Caco-2 (cell line): Measurements from ENCODE around the gene SDF2L1. TPM values are rescaled to one million over a fixed set of nuclear protein-coding genes. Genes with fewer than 3 reads are reported as not detected.

ENCODE experiments used
- BruUV-seq: library from RNA; stranded (reverse); fragments of 400-500 nt; replicated peaks from 2 replicates; lab custom pipeline; 2021; lab: Mats Ljungman, UMichigan
- CTCF ChIA-PET: fragments of 300-600 bp; sonication (Branson Sonifier 250); formaldehyde crosslinking; loops from one replicate; lab custom pipeline; 2022; ENCODE audit warnings: antibody characterized with exemption; lab: Charles Lee
- POLR2A ChIA-PET: fragments of 300-600 bp; sonication (Branson Sonifier 250); formaldehyde crosslinking; loops from one replicate; lab custom pipeline; 2022; ENCODE audit warnings: antibody characterized with exemption; lab: Charles Lee
- DNase-seq, 2 experiments: peaks; one replicate each; pipeline versions ENCODE4 v3.0.0 to v3.0.0-alpha.2; 2020 to 2022
- H3K27me3 ChIP-seq: replicated peaks from 2 replicates; pipeline ENCODE4 v1.6.0; 2011; ENCODE audit warnings: low read length; ENCODE audit not compliant: control insufficient read depth, insufficient read depth
- H3K36me3 ChIP-seq: 2 replicates; pipeline ENCODE4 v1.5.1; 2011; ENCODE audit warnings: low read length; ENCODE audit not compliant: control insufficient read depth, insufficient read depth
- H3K4me1 ChIP-seq: fragments of 250-450 bp; sonication (Bioruptor Pico); 2 replicates; pipeline ENCODE4 v1.5.1; 2020; ENCODE audit warnings: mild to moderate bottlenecking
- H3K4me3 ChIP-seq: 2 replicates; pipeline ENCODE4 v1.5.1; 2011; ENCODE audit warnings: low read depth, mild to moderate bottlenecking, control low read depth, low read length
- H3K9me3 ChIP-seq: fragments of 250-450 bp; sonication (Bioruptor Pico); 2 replicates; pipeline ENCODE4 v1.5.1; 2020; ENCODE audit warnings: mild to moderate bottlenecking, moderate library complexity
- H3K27ac Mint-ChIP-seq: one replicate; pipeline ENCODE4 v1.8.0; 2022; ENCODE audit warnings: mixed read lengths; ENCODE audit not compliant: unreplicated experiment
- H3K27me3 Mint-ChIP-seq: one replicate; pipeline ENCODE4 v1.8.0; 2022; ENCODE audit warnings: mixed read lengths; ENCODE audit not compliant: insufficient read depth, unreplicated experiment
- H3K36me3 Mint-ChIP-seq: one replicate; pipeline ENCODE4 v1.8.0; 2022; ENCODE audit warnings: mild to moderate bottlenecking, mixed read lengths; ENCODE audit not compliant: insufficient read depth, unreplicated experiment
- H3K4me1 Mint-ChIP-seq: one replicate; pipeline ENCODE4 v1.8.0; 2022; ENCODE audit warnings: low read depth, mixed read lengths; ENCODE audit not compliant: unreplicated experiment
- H3K4me3 Mint-ChIP-seq: one replicate; pipeline ENCODE4 v1.8.0; 2022; ENCODE audit warnings: mild to moderate bottlenecking, moderate library complexity, mixed read lengths; ENCODE audit not compliant: unreplicated experiment
- H3K9me3 Mint-ChIP-seq: one replicate; pipeline ENCODE4 v1.8.0; 2022; ENCODE audit warnings: mixed read lengths; ENCODE audit not compliant: unreplicated experiment
- intact Hi-C: fragments of 100-400 bp; cut with micrococcal nuclease; formaldehyde crosslinking; loops from one replicate; pipeline ENCODE4 v1.10.0; 2022; ENCODE audit not compliant: unreplicated experiment
- total RNA-seq: library from RNA; stranded (reverse); gene quantifications from 2 replicates; pipeline ENCODE4 v1.2.3, GENCODE V29; 2022
- TF ChIP-seq, protein P1 (sequence below), 2 experiments: fragments of 200-600 bp in 1 of 2; IDR thresholded peaks; 1 replicate in 1 of 2; 2 replicates in 1 of 2; pipeline versions ENCODE4 v1.5.1 to v1.8.0; 2011 to 2022; ENCODE audit warnings: antibody characterized with exemption in 1 of 2, control low read depth in 1 of 2, inconsistent platforms in 1 of 2, low read depth in 1 of 2, low read length in 1 of 2, mild to moderate bottlenecking in 1 of 2, moderate library complexity in 1 of 2; ENCODE audit not compliant: insufficient read depth in 1 of 2, severe bottlenecking in 1 of 2, unreplicated experiment in 1 of 2

The SDF2L1 gene
- total RNA-seq, 1 experiment from 2014 or later, result 48.5 TPM

DNA sequence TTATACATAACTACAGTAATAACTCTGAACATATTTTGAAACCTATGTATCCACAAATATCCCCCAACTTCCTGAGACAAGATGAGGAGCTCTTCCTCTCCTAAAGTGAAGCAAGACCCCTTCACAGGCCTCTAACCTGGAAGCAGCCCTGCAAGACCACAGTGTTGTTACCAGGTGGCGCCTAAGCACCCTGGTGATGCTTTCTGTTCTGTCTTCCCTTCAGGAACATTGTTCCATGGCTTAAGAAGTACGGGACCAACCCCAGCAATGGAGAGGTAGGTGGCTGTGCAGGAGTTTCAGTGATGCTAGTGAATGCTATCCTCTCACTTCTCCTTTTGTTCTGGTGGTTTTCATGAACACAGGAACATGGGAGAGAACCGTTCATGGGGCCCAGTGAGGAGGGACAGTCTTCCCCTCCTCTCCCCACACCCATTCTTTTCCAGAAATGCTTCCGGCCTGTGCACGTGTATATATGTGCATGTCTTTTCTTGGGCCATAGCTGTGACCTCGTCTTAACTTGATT, 30.1 kb downstream of the SDF2L1 start:
- H3K36me3 ChIP-seq, result peaks cover 9% of the 10 kb centered on the region

DNA sequence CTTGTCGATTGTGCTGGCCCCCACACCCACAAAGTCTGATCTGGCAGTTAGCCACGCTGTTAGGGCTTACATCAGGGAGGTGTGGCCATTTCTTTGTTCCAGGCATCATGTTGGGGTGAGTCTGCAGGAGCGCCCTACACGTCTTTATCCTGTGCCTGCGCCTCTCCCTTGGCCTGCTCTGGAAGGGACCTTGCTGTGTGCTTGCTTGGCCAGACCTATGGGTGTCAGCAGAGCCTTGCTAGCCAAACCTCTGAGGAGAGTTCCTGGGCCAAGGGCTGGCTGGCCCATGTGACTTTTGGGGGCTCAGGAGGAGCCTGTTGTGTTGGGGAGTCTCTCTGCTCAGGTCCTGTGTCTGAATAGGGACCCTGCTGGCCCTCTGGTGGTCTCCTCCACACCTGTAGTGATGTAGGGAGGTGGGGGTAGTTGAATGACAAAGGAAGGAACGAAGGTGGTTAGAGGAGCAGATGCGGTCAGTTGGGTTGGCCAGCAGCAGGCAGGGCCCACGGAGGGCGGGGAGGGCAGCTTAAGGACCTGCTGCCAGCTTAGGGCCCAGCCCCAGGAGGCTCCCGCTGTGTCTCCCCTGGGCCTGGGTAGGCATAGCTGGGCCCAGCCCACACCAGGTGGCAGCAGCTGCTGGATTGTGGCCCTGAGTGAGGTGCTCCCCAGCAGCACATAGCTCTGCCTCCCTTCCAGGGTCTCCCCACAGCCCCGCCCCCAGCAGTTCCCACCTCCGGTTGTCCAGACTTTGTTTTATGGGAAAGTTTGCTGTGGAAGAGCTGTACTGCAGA, 31.6 kb downstream of the SDF2L1 start:
- no peaks in the 10 kb centered on the region for H3K27me3 Mint-ChIP-seq
- TF ChIP-seq, protein P1, sequence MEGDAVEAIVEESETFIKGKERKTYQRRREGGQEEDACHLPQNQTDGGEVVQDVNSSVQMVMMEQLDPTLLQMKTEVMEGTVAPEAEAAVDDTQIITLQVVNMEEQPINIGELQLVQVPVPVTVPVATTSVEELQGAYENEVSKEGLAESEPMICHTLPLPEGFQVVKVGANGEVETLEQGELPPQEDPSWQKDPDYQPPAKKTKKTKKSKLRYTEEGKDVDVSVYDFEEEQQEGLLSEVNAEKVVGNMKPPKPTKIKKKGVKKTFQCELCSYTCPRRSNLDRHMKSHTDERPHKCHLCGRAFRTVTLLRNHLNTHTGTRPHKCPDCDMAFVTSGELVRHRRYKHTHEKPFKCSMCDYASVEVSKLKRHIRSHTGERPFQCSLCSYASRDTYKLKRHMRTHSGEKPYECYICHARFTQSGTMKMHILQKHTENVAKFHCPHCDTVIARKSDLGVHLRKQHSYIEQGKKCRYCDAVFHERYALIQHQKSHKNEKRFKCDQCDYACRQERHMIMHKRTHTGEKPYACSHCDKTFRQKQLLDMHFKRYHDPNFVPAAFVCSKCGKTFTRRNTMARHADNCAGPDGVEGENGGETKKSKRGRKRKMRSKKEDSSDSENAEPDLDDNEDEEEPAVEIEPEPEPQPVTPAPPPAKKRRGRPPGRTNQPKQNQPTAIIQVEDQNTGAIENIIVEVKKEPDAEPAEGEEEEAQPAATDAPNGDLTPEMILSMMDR (IDR thresholded peaks at IDR 0.05; ENCODE audit: insufficient read depth in 1 of 2, low read depth in 1 of 2, low read length in 1 of 2, severe bottlenecking in 1 of 2, unreplicated experiment in 1 of 2), result no peak
- H3K9me3 Mint-ChIP-seq, result no peaks in the 10 kb centered on the region
- CTCF ChIA-PET, result interaction anchor here (0.7 kb wide), 1 partner anchor 53 kb away, joined by 3 read pairs; no protein-coding TSS in a partner anchor
- Histone ChIP-seq H3K4me1 (no peaks in the 10 kb centered on the region), H3K27me3 (no peaks in the 10 kb centered on the region), H3K36me3 (peaks cover 9% of the 10 kb centered on the region), H3K9me3 (no peaks in the 10 kb centered on the region), H3K4me3 (no peak overlapping the region)
- no peak overlapping the region for H3K27ac Mint-ChIP-seq
- no TSS peak for BruUV-seq
- peaks cover 71% of the 10 kb centered on the region for H3K36me3 Mint-ChIP-seq
- no peak overlapping the region for H3K4me3 Mint-ChIP-seq
- intact Hi-C loops, result no loop called here
- H3K4me1 Mint-ChIP-seq, result peaks cover 7% of the 10 kb centered on the region
- POLR2A ChIA-PET, result no interaction called here
- no peak for DNase-seq

More for the DNA sequence above, 30.1 kb downstream of the SDF2L1 start:
- Mint-ChIP-seq H3K9me3 (no peaks in the 10 kb centered on the region), H3K27ac (no peak overlapping the region), H3K36me3 (peaks cover 55% of the 10 kb centered on the region), H3K4me1 (peaks cover 12% of the 10 kb centered on the region), H3K4me3 (no peak overlapping the region), H3K27me3 (no peaks in the 10 kb centered on the region)
- Histone ChIP-seq H3K9me3 (no peaks in the 10 kb centered on the region), H3K4me1 (no peaks in the 10 kb centered on the region), H3K4me3 (no peak overlapping the region), H3K27me3 (no peaks in the 10 kb centered on the region)
- TF ChIP-seq, protein P1 (IDR thresholded peaks at IDR 0.05; ENCODE audit: insufficient read depth in 1 of 2, low read depth in 1 of 2, low read length in 1 of 2, severe bottlenecking in 1 of 2, unreplicated experiment in 1 of 2), result no peak
- BruUV-seq, result no TSS peak
- ChIA-PET POLR2A (no interaction called here), CTCF (no interaction called here)
- no peak for DNase-seq
- intact Hi-C loops, result no loop called here

DNA sequence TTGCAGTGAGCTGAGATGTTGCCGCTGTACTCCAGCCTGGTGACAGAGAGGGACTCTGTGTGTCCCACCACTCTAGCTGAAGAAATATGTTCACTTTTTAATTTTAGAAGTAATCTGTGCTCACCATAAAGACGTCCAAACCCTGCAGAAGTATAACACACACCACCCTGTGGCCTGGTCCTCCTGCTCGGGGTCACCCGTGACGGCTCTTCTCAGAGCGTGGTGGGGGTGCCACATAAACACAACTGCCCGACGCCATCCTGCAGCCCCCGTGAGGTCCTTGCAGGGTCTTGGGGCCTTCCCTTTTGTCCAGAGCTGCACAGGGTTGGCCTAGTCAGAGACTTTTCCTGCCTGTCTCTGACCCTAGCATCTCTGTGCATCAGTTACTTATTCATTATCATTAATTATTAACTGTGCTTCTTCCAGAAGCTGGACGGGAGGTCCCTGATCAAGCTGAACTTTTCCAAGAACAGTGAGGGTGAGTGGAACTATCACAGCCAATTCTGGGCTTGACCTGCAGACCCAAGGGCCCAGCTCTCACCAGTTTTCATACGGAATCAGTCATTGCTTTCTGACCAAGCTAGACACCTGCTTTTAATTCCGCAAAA, 32.6 kb downstream of the SDF2L1 start:
- no peak for DNase-seq
- no peak overlapping the region for H3K27ac Mint-ChIP-seq
- no peaks in the 10 kb centered on the region for H3K27me3 Mint-ChIP-seq
- H3K27me3 ChIP-seq, result no peaks in the 10 kb centered on the region
- peaks cover 64% of the 10 kb centered on the region for H3K36me3 Mint-ChIP-seq
- intact Hi-C loops, result no loop called here
- TF ChIP-seq, protein P1 (IDR thresholded peaks at IDR 0.05; ENCODE audit: insufficient read depth in 1 of 2, low read depth in 1 of 2, low read length in 1 of 2, severe bottlenecking in 1 of 2, unreplicated experiment in 1 of 2), result no peak
- peaks cover 9% of the 10 kb centered on the region for H3K36me3 ChIP-seq
- ChIA-PET CTCF (no interaction called here), POLR2A (no interaction called here)
- no peaks in the 10 kb centered on the region for H3K9me3 ChIP-seq
- no peaks in the 10 kb centered on the region for H3K9me3 Mint-ChIP-seq
- no peak overlapping the region for H3K4me3 Mint-ChIP-seq
- H3K4me3 ChIP-seq, result no peak overlapping the region
- no peaks in the 10 kb centered on the region for H3K4me1 Mint-ChIP-seq
- BruUV-seq, result no TSS peak
- no peaks in the 10 kb centered on the region for H3K4me1 ChIP-seq
